GF-D8 (cell line): ENCODE measurements around the gene POTEB2.
"Not testable (repeated sequence)": the region's sequence is repeated elsewhere in the genome, so short reads cannot be mapped to it uniquely, and the experiment has no call there.

Experiments used
- DNase-seq: peaks from one replicate; lab custom pipeline; 2025; lab: John Stamatoyannopoulos, UW

POTEB2 gene

GRCh38 chr15:20866214-20866613 lies at the start of gene POTEB2:
Gene POTEB2, minus strand, starts transcription at chr15:20866314. Its CDS starts 33 bp downstream, at chr15:20866281.
- DNase-seq, result not testable (repeated sequence)

GRCh38 chr15:20879916-20880315 lies 13.8 kb upstream of the POTEB2 start:
- DNase-seq, result not testable (repeated sequence)

- DNase-seq, result not testable (repeated sequence)
These were observed 12.3 kb upstream of the POTEB2 start for GRCh38 chr15:20878464-20878863.

GRCh38 chr15:20877819-20878218 lies 11.7 kb upstream of the POTEB2 start:
- DNase-seq, result not testable (repeated sequence)
